Measurements from ENCODE around the gene ITIH6. TPM values are rescaled to one million over a fixed set of nuclear protein-coding genes. Genes with fewer than 3 reads are reported as not detected.

ITIH6 gene
- total RNA-seq, 1 experiment from 2014 or later, result 0.04 TPM

GRCh38 chrX:54715621-54716020 is 82.4 kb downstream of the ITIH6 start:
- no peak for DNase-seq (ENCODE audit: low spot score)
- POLR2A ChIA-PET, result no interaction called here
- Mint-ChIP-seq H3K27me3 (ENCODE audit: low read depth) (no peaks in the 10 kb centered on the region), H3K4me3 (no peak overlapping the region), H3K36me3 (no peaks in the 10 kb centered on the region), H3K4me1 (no peaks in the 10 kb centered on the region), H3K9me3 (no peaks in the 10 kb centered on the region), H3K27ac (no peak overlapping the region)
- CTCF ChIA-PET, result no interaction called here
- no peak for TF ChIP-seq GRHL2 (CRISPR knock-in tag; IDR thresholded peaks at IDR 0.05; ENCODE audit: insufficient replicate concordance, severe bottlenecking)
- no peak for ATAC-seq

GRCh38 chrX:54714424-54714823 is 83.6 kb downstream of the ITIH6 start:
- CTCF ChIA-PET, result no interaction called here

More at GRCh38 chrX:54714424-54714823, 83.6 kb downstream of the ITIH6 start:
- DNase-seq (ENCODE audit: low spot score) (no peak), ATAC-seq (no peak)
- Mint-ChIP-seq H3K27me3 (ENCODE audit: low read depth) (no peaks in the 10 kb centered on the region), H3K36me3 (no peaks in the 10 kb centered on the region), H3K27ac (no peak overlapping the region), H3K4me3 (no peak overlapping the region), H3K9me3 (no peaks in the 10 kb centered on the region), H3K4me1 (no peaks in the 10 kb centered on the region)
- POLR2A ChIA-PET, result no interaction called here
- TF ChIP-seq SMAD4 (CRISPR knock-in tag; IDR thresholded peaks at IDR 0.05), result no peak
- no peak for TF ChIP-seq E2F5 (CRISPR knock-in tag; IDR thresholded peaks at IDR 0.05)
- TF ChIP-seq ZNF425 (CRISPR knock-in tag; conservative IDR thresholded peaks at IDR 0.05), result no peak
- no peak for TF ChIP-seq ZNF416 (CRISPR knock-in tag; IDR thresholded peaks at IDR 0.05)
- TF ChIP-seq CREB1 (CRISPR knock-in tag; IDR thresholded peaks at IDR 0.05), result no peak
- TF ChIP-seq NFYB (CRISPR knock-in tag; conservative IDR thresholded peaks at IDR 0.05; ENCODE audit: low read depth), result no peak
- no peak for TF ChIP-seq ZBTB43 (CRISPR knock-in tag; IDR thresholded peaks at IDR 0.05)
- no peak for TF ChIP-seq ATF6 (CRISPR knock-in tag; IDR thresholded peaks at IDR 0.05)
- no peak for TF ChIP-seq NR1H2 (CRISPR knock-in tag; IDR thresholded peaks at IDR 0.05)
- no peak for TF ChIP-seq SOX15 (CRISPR knock-in tag; IDR thresholded peaks at IDR 0.05)
- TF ChIP-seq AFF4 (CRISPR knock-in tag; IDR thresholded peaks at IDR 0.05; ENCODE audit: borderline replicate concordance), result no peak
- no peak for TF ChIP-seq FOXK1 (CRISPR knock-in tag; IDR thresholded peaks at IDR 0.05)
- TF ChIP-seq ZNF512 (CRISPR knock-in tag; IDR thresholded peaks at IDR 0.05; ENCODE audit: borderline replicate concordance), result no peak
- TF ChIP-seq ZSCAN18 (CRISPR knock-in tag; IDR thresholded peaks at IDR 0.05), result no peak
- no peak for TF ChIP-seq MYBL2 (CRISPR knock-in tag; IDR thresholded peaks at IDR 0.05)
- TF ChIP-seq RELA (CRISPR knock-in tag; IDR thresholded peaks at IDR 0.05; ENCODE audit: borderline replicate concordance), result no peak
- TF ChIP-seq MLX (CRISPR knock-in tag; IDR thresholded peaks at IDR 0.05), result no peak
- TF ChIP-seq NR2C2 (CRISPR knock-in tag; IDR thresholded peaks at IDR 0.05), result no peak
- TF ChIP-seq CTCF (IDR thresholded peaks at IDR 0.05), result no peak
